WERI-Rb-1 (cell line): ENCODE results near the gene GBP2.
A peak's percentile ranks its signal among the peaks of the same experiment; 100 is the strongest.

Source experiments
- DNase-seq: peaks from one replicate; pipeline ENCODE4 v3.0.0-alpha.2; 2020
- H3K27ac ChIP-seq: fragments of 250-450 bp; sonication (Bioruptor Pico); 2 replicates; pipeline ENCODE4 v1.5.1; 2020; ENCODE audit warnings: mild to moderate bottlenecking, moderate library complexity
- H3K27me3 ChIP-seq: fragments of 250-450 bp; sonication (Bioruptor Pico); 2 replicates; pipeline ENCODE4 v1.5.1; 2021; ENCODE audit warnings: mild to moderate bottlenecking, low read depth, moderate library complexity; ENCODE audit not compliant: insufficient read depth, severe bottlenecking
- H3K36me3 ChIP-seq: fragments of 250-450 bp; sonication (Bioruptor Pico); 2 replicates; pipeline ENCODE4 v1.5.1; 2020; ENCODE audit warnings: mild to moderate bottlenecking, moderate library complexity
- H3K4me3 ChIP-seq: 2 replicates; pipeline ENCODE4 v1.5.1; 2011; ENCODE audit warnings: low read depth, mild to moderate bottlenecking, control low read depth, low read length
- H3K9me3 ChIP-seq: fragments of 250-450 bp; sonication (Bioruptor Pico); 2 replicates; pipeline ENCODE4 v1.5.1; 2021; ENCODE audit warnings: mild to moderate bottlenecking, moderate library complexity; ENCODE audit not compliant: severe bottlenecking
- TF ChIP-seq, protein P1 (sequence below): IDR thresholded peaks from 2 replicates; pipeline ENCODE4 v1.5.1; 2011; ENCODE audit warnings: low read depth, mild to moderate bottlenecking, control low read depth, inconsistent platforms, low read length

GBP2 gene

DNA sequence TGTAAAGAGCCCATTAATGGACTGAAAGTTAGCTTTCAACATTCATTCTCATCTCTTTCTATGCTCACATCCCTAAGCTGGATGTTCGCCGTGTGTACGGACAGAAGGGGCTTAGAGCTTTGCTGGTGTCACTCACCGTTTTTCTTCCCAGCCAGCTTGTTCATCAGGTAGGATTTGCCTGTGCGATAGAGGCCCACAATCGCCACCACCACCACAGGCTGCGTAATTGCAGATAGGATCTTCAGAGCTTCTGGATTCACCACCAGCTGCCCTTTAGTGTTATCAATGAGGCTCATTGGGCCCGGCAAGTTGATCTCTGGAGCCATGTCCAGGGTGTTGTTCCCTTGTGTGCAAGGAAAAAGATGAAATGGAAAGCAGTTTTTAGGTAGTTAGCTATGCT, 4.3 kb downstream of the GBP2 start:
- peak; percentile 35 for DNase-seq
- no peaks in the 10 kb centered on the region for H3K27me3 ChIP-seq
- TF ChIP-seq, protein P1, sequence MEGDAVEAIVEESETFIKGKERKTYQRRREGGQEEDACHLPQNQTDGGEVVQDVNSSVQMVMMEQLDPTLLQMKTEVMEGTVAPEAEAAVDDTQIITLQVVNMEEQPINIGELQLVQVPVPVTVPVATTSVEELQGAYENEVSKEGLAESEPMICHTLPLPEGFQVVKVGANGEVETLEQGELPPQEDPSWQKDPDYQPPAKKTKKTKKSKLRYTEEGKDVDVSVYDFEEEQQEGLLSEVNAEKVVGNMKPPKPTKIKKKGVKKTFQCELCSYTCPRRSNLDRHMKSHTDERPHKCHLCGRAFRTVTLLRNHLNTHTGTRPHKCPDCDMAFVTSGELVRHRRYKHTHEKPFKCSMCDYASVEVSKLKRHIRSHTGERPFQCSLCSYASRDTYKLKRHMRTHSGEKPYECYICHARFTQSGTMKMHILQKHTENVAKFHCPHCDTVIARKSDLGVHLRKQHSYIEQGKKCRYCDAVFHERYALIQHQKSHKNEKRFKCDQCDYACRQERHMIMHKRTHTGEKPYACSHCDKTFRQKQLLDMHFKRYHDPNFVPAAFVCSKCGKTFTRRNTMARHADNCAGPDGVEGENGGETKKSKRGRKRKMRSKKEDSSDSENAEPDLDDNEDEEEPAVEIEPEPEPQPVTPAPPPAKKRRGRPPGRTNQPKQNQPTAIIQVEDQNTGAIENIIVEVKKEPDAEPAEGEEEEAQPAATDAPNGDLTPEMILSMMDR = no peak
- H3K27ac ChIP-seq = no peak overlapping the region
- no peak overlapping the region for H3K4me3 ChIP-seq
- no peaks in the 10 kb centered on the region for H3K9me3 ChIP-seq
- no peaks in the 10 kb centered on the region for H3K36me3 ChIP-seq

DNA sequence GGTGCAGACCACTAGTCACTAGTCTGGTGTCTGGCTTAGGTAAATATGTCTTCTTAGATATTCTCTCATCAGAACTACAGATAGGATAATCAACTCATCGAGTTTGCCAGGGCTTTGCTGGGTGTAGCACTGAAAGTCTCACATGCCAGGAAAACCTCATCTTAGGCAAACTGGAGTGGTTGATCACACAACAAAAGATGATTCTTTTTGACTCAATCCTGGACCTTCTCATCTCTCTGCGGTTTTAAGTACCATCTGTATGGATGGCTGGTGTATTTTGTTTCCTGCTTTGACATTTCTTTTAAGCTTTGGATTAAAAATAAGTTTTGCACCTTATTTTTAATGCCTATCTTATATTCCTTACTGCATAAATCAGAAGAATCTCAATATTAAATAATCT, 11.3 kb downstream of the GBP2 start:
- Histone ChIP-seq H3K27ac (no peak overlapping the region), H3K4me3 (no peak overlapping the region), H3K27me3 (peaks cover 19% of the 10 kb centered on the region), H3K9me3 (no peaks in the 10 kb centered on the region), H3K36me3 (no peaks in the 10 kb centered on the region)
- TF ChIP-seq, protein P1 = no peak
- DNase-seq = no peak

DNA sequence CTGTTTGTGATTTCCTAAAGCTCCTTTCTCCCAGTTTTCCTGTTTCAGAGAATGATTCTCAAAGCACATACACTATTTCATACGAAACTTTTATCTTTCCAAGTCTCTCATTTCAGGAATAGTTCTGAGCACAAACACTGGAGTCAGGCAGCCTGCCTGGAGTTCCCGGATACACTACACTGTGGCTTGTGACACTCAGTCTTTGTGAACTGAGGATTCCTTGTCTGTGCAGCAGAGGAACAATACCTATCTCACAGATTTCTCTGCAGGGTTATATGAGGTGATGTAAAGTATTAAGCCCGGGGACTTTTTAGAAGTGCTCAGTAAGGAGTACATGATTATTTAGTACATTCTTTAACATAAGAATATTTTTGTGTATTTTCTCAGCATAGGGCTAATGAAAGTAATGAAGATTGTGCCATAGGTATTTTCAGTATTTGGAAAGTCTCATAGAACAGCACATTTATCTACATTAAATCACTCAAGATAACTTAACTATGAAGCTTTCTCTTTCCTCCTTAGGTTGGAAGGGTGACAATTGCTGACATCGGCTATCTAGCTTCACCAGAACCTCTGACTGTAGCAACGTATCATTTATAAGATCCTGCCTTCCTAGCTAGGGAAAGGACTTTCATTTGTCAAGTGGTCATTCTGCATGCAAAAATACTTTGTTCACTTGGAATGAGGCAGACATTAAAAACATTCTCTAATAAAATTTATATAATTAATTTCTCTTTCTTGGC, 12.9 kb downstream of the GBP2 start:
- H3K9me3 ChIP-seq = no peaks in the 10 kb centered on the region
- H3K36me3 ChIP-seq = no peaks in the 10 kb centered on the region
- H3K27me3 ChIP-seq = peaks cover 22% of the 10 kb centered on the region
- H3K4me3 ChIP-seq = no peak overlapping the region
- TF ChIP-seq, protein P1 = no peak
- no peak overlapping the region for H3K27ac ChIP-seq
- DNase-seq = no peak

DNA sequence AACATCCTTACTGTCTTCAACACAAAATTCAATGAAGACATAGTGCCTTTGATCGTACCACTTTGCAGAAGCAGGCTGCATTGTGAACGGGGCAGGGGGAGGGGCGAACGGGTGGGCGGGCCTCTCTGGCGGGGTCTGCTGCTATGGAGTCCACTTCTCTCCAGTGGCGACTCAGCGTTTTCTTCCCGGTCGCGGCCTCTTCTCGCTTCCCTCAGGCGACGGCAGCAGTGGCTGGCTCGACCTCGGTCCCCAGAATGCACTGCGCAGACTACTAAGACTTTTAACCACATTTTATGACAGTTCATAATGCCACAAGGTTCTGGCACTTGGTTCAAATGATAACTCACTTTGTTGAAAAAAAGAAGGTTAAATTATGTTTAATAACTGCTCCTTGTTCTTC, 21.2 kb downstream of the GBP2 start:
- H3K36me3 ChIP-seq = no peaks in the 10 kb centered on the region
- no peak overlapping the region for H3K27ac ChIP-seq
- peaks cover 4% of the 10 kb centered on the region for H3K27me3 ChIP-seq
- no peak overlapping the region for H3K4me3 ChIP-seq
- TF ChIP-seq, protein P1 = no peak
- H3K9me3 ChIP-seq = no peaks in the 10 kb centered on the region
- no peak for DNase-seq

DNA sequence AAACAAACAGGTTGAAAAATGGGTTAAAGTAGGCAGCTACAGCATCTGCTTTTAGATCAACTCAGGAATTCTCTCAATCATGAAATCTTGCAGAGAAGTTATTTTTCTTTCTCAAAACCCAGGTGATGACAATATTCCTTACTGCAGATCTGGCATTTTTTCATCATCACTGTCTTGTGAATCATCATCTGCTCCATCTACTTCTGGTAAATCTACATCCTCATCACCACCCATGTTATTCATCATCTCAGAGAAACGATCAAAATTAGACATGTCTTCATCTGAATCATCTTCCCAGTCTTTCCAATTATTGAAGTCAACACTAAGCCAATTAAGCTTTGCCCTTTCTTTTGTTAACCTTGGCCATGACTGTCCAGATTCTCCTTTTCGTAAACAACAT, 21.8 kb downstream of the GBP2 start:
- TF ChIP-seq, protein P1 = no peak
- H3K27ac ChIP-seq = no peak overlapping the region
- no peaks in the 10 kb centered on the region for H3K36me3 ChIP-seq
- DNase-seq = no peak
- H3K27me3 ChIP-seq = peaks cover 3% of the 10 kb centered on the region
- no peaks in the 10 kb centered on the region for H3K9me3 ChIP-seq
- H3K4me3 ChIP-seq = no peak overlapping the region

DNA sequence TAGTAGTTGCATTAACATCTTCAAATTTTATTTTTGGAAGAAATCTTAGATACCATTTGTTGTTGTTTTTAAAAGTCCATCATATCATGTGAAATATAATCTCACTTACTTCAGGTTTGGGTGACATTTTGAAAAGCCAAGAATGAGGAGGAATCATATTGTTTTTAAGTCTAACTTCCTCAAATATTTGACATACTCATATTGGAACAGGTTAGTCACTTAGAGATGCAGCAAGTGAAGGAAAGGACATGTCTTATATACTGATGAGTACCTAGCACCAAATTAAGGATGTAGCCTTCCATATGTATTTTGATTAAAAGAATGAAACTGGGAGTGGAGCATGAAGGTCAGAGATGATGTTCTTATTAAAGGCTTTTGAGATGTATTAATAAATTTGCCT, 23.9 kb downstream of the GBP2 start:
- H3K36me3 ChIP-seq = no peaks in the 10 kb centered on the region
- no peaks in the 10 kb centered on the region for H3K27me3 ChIP-seq
- H3K4me3 ChIP-seq = no peak overlapping the region
- no peaks in the 10 kb centered on the region for H3K9me3 ChIP-seq
- no peak overlapping the region for H3K27ac ChIP-seq
- DNase-seq = no peak
- TF ChIP-seq, protein P1 = no peak
